OCI-LY1 (cell line): ENCODE data around the gene CDH4.

ENCODE experiments used
- CTCF ChIP-seq: fragments of 200-600 bp; sonication (generic), shearing (Covaris generic); IDR thresholded peaks from 2 replicates; pipeline ENCODE4 v1.5.1; 2017; ENCODE audit warnings: mild to moderate bottlenecking, antibody characterized with exemption, low read length, moderate library complexity, mixed read lengths
- EZH2 ChIP-seq: fragments of 200-600 bp; sonication (generic), shearing (Covaris generic); IDR thresholded peaks from 2 replicates; pipeline ENCODE4 v1.8.0; 2017; ENCODE audit warnings: borderline replicate concordance, mixed run types, mild to moderate bottlenecking, antibody characterized with exemption, low read length, moderate library complexity, mixed read lengths

GRCh38 chr20:61605283-61605682 lies 353.2 kb downstream of the CDH4 start:
- no peak for TF ChIP-seq CTCF
- no peak for TF ChIP-seq EZH2
